ENCODE results near the gene FBXO46.
A peak's percentile ranks its signal among the peaks of the same experiment; 100 is the strongest.

The FBXO46 gene

DNA sequence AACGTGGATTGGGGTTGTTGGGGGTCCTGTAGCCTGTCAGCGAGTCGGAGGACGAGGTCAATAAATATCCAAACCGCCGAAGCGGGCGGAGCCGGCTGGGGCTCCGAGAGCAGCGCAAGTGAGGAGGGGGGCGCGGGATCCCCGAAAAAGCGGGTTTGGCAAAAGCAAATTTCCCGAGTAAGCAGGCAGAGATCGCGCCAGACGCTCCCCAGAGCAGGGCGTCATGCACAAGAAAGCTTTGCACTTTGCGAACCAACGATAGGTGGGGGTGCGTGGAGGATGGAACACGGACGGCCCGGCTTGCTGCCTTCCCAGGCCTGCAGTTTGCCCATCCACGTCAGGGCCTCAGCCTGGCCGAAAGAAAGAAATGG is 39.1 kb upstream of the FBXO46 start:
- TF ChIP-seq, protein P1, sequence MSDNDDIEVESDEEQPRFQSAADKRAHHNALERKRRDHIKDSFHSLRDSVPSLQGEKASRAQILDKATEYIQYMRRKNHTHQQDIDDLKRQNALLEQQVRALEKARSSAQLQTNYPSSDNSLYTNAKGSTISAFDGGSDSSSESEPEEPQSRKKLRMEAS (IDR thresholded peaks at IDR 0.05) = no peak
- TF ChIP-seq, protein P2, sequence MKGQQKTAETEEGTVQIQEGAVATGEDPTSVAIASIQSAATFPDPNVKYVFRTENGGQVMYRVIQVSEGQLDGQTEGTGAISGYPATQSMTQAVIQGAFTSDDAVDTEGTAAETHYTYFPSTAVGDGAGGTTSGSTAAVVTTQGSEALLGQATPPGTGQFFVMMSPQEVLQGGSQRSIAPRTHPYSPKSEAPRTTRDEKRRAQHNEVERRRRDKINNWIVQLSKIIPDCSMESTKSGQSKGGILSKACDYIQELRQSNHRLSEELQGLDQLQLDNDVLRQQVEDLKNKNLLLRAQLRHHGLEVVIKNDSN (IDR thresholded peaks at IDR 0.05) = no peak
- TF ChIP-seq EP300 (IDR thresholded peaks at IDR 0.05; ENCODE audit: borderline replicate concordance) (no peak), TEAD4 (IDR thresholded peaks at IDR 0.05) (no peak), TCF12 (IDR thresholded peaks at IDR 0.05; ENCODE audit: low read depth) (no peak), TAF1 (IDR thresholded peaks at IDR 0.05; ENCODE audit: low read depth) (no peak), ZBTB7A (IDR thresholded peaks at IDR 0.05; ENCODE audit: low read depth) (peak; percentile 81; the same call in 1 of the 2 replicates)

DNA sequence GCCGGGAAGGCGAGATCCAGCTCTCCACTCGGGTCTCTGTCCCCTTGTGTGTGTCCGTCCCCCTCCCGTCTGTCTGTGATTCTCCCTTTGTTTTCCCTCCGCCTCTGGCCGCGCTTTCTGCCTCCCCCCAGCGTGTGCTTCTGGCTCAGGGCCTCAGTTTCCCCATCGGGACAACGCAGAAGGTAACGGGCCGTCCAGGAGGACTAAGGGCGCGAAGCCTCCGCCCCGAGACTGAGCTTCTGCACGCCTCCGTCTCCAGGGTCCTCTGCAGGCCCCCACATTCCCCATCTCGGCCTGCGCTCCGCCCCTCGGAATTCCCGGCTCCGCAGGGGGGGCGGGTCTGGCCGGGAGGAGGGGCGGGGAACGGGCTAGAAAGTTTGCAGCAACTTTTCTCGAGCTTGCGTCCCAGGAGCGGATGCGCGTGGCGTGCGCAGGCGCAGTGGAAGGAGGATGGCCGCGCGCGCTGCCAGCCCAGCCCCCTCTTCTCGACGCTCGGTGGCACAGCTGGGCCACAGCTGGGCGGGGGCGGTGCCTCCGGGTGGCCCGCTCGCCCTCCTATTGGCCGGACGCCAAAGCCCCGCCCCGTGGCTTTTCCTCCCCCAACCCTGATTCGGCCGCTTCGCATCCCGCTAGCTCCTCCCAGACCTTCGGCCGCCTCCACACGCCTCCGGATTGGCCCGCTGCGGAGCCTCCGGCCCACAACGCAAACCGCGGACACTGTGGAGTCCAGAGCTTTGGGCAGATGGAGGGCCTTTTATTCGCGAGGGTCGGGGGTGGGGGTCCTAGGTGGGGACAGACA is 38.5 kb upstream of the FBXO46 start, which contains the start of gene SIX5:
TSS of gene SIX5 (minus strand) at position 269 of the 799 bp plus-strand sequence. CDS start 408 bp downstream, outside the sequence.
- TF ChIP-seq CEBPB (IDR thresholded peaks at IDR 0.05) = no peak
- TF ChIP-seq EP300 (IDR thresholded peaks at IDR 0.05; ENCODE audit: borderline replicate concordance) = peak; percentile 20; the same call in 1 of the 2 replicates
- peak; percentile 90 for TF ChIP-seq TEAD4 (IDR thresholded peaks at IDR 0.05)
- peak; percentile 21; the same call in 1 of the 2 replicates for TF ChIP-seq ZBTB7A (IDR thresholded peaks at IDR 0.05; ENCODE audit: low read depth)
- no peak; the same call in 1 of the 2 replicates for TF ChIP-seq YY1 (IDR thresholded peaks at IDR 0.05; ENCODE audit: low read depth)
- peak; percentile 34; the same call in 1 of the 2 replicates for TF ChIP-seq FOXM1 (IDR thresholded peaks at IDR 0.05; ENCODE audit: borderline replicate concordance, low read depth)
- no peak for TF ChIP-seq CREB1 (IDR thresholded peaks at IDR 0.05; ENCODE audit: low read depth)
- TF ChIP-seq, protein P2 (IDR thresholded peaks at IDR 0.05) = peak; percentile 20; the same call in 1 of the 2 replicates
- peak; percentile 58 for TF ChIP-seq TAF1 (IDR thresholded peaks at IDR 0.05; ENCODE audit: low read depth)
- peak; percentile 90 for TF ChIP-seq TCF12 (IDR thresholded peaks at IDR 0.05; ENCODE audit: low read depth)
- peak; percentile 66 for TF ChIP-seq EGR1 (IDR thresholded peaks at IDR 0.05)
- TF ChIP-seq, protein P3, sequence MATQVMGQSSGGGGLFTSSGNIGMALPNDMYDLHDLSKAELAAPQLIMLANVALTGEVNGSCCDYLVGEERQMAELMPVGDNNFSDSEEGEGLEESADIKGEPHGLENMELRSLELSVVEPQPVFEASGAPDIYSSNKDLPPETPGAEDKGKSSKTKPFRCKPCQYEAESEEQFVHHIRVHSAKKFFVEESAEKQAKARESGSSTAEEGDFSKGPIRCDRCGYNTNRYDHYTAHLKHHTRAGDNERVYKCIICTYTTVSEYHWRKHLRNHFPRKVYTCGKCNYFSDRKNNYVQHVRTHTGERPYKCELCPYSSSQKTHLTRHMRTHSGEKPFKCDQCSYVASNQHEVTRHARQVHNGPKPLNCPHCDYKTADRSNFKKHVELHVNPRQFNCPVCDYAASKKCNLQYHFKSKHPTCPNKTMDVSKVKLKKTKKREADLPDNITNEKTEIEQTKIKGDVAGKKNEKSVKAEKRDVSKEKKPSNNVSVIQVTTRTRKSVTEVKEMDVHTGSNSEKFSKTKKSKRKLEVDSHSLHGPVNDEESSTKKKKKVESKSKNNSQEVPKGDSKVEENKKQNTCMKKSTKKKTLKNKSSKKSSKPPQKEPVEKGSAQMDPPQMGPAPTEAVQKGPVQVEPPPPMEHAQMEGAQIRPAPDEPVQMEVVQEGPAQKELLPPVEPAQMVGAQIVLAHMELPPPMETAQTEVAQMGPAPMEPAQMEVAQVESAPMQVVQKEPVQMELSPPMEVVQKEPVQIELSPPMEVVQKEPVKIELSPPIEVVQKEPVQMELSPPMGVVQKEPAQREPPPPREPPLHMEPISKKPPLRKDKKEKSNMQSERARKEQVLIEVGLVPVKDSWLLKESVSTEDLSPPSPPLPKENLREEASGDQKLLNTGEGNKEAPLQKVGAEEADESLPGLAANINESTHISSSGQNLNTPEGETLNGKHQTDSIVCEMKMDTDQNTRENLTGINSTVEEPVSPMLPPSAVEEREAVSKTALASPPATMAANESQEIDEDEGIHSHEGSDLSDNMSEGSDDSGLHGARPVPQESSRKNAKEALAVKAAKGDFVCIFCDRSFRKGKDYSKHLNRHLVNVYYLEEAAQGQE (IDR thresholded peaks at IDR 0.05; ENCODE audit: low read depth) = no peak
- TF ChIP-seq, protein P1 (IDR thresholded peaks at IDR 0.05) = peak; percentile 91
- TF ChIP-seq NFIC (IDR thresholded peaks at IDR 0.05) = peak; percentile 88
- TF ChIP-seq RAD21 (IDR thresholded peaks at IDR 0.05; ENCODE audit: low read depth) = no peak

DNA sequence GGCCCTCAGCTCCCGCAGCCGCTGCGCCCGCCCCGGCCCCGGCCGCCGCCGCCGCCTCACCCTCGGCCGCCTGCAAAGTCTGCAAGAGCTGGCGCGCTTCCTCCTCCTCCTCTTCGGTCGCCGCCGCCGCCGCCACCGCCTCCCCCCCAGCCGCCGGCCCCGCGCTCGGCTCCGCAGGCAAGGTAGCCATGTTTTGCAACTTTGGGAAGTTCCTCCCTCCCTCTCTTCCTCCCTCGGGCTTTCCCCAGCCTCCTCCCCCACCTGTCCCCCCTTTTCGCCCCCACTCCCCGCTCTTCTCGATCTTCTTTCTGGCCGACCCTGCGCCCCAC is 37.9 kb upstream of the FBXO46 start:
- no peak for TF ChIP-seq TAF1 (IDR thresholded peaks at IDR 0.05; ENCODE audit: low read depth)
- peak; percentile 76 for TF ChIP-seq YY1 (IDR thresholded peaks at IDR 0.05; ENCODE audit: low read depth)

DNA sequence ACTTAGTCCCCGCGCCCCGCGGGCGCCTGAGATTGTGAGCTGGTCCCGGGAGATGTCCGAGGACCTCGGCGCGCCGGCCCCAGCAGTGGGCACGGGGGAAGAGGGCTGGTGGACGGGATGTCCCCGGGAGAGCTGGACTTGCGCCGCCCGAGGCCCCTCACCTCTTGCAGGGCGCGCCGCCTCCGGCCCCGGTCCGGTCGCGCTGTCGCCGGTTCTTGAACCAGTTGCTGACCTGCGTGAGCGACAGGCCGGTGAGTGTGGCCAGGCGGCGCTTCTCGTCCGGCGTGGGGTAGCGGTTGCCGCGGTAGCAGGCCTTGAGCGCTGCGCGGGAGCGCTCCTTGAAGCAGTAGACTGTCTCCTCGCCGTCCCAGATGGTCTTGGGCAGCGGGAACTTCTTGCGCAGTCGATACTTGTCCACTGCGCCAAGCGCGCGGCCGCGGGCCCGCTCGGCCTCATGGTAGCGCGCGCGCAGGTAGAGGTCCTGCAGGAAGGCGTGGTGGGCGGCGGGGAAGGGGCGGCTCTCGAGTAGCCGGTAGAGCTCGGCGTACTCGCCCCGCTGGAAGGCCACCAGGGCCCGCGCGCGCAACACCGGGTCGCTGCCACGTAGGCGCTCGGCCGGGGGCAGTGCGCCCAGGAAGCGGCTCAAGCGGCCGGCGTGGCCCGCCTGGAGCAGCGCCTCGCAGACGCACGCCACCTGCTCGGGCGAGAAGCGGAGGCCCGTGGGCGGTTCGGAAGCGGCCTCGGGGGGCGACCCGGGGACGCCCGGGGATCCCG is 37.4 kb upstream of the FBXO46 start:
- TF ChIP-seq TCF12 (IDR thresholded peaks at IDR 0.05; ENCODE audit: low read depth) (0 out of 2 replicates have a peak, but pooled peaks have one; percentile 24), TAF1 (IDR thresholded peaks at IDR 0.05; ENCODE audit: low read depth) (peak; percentile 28; the same call in 1 of the 2 replicates), ZBTB7A (IDR thresholded peaks at IDR 0.05; ENCODE audit: low read depth) (no peak; the same call in 1 of the 2 replicates), NFIC (IDR thresholded peaks at IDR 0.05) (peak; percentile 25; the same call in 1 of the 2 replicates), EGR1 (IDR thresholded peaks at IDR 0.05) (no peak), TEAD4 (IDR thresholded peaks at IDR 0.05) (no peak), YY1 (IDR thresholded peaks at IDR 0.05; ENCODE audit: low read depth) (no peak), CEBPB (IDR thresholded peaks at IDR 0.05) (no peak), FOXM1 (IDR thresholded peaks at IDR 0.05; ENCODE audit: borderline replicate concordance, low read depth) (no peak)
- TF ChIP-seq, protein P1 (IDR thresholded peaks at IDR 0.05) = peak; percentile 53
- TF ChIP-seq, protein P3 (IDR thresholded peaks at IDR 0.05; ENCODE audit: low read depth) = no peak
- TF ChIP-seq, protein P2 (IDR thresholded peaks at IDR 0.05) = no peak

Measured in Ishikawa (cell line).